ENCODE measurements around the gene PITPNM3.

Gene PITPNM3

GRCh38 chr17:6526362-6527152 lies 29.8 kb downstream of the PITPNM3 start:
- H3K27ac ChIP-seq: no peak overlapping the region
- H3K27me3 ChIP-seq (ENCODE audit: insufficient read depth, low read depth): no peaks in the 10 kb centered on the region
- no peak overlapping the region for H3K9ac ChIP-seq
- no peaks in the 10 kb centered on the region for H3K36me3 ChIP-seq (ENCODE audit: insufficient read depth)
- H3K4me1 ChIP-seq (ENCODE audit: low read depth, poor library complexity, severe bottlenecking): no peaks in the 10 kb centered on the region
- H3K4me3 ChIP-seq (IDR thresholded peaks at IDR 0.05; ENCODE audit: insufficient read depth, low read depth, low read length): no peak overlapping the region
- H3K79me2 ChIP-seq (ENCODE audit: insufficient read depth, low read depth): no peaks in the 10 kb centered on the region
- no peak overlapping the region for H2AFZ ChIP-seq (ENCODE audit: low read depth)
- no peaks in the 10 kb centered on the region for H4K20me1 ChIP-seq (ENCODE audit: insufficient read depth)
- no peak for TF ChIP-seq CTCF (conservative IDR thresholded peaks at IDR 0.05; ENCODE audit: low read depth, low read length)
- H3K4me2 ChIP-seq: no peak overlapping the region

GRCh38 chr17:6525731-6526130 lies 30.6 kb downstream of the PITPNM3 start:
- Histone ChIP-seq H3K4me1 (ENCODE audit: low read depth, poor library complexity, severe bottlenecking) (no peaks in the 10 kb centered on the region), H3K4me3 (IDR thresholded peaks at IDR 0.05; ENCODE audit: insufficient read depth, low read depth, low read length) (no peak overlapping the region), H2AFZ (ENCODE audit: low read depth) (no peak overlapping the region), H4K20me1 (ENCODE audit: insufficient read depth) (no peaks in the 10 kb centered on the region), H3K36me3 (ENCODE audit: insufficient read depth) (no peaks in the 10 kb centered on the region), H3K9ac (no peak overlapping the region), H3K79me2 (ENCODE audit: insufficient read depth, low read depth) (no peaks in the 10 kb centered on the region), H3K27me3 (ENCODE audit: insufficient read depth, low read depth) (no peaks in the 10 kb centered on the region), H3K27ac (no peak overlapping the region), H3K4me2 (no peak overlapping the region)
- no peak for TF ChIP-seq CTCF (conservative IDR thresholded peaks at IDR 0.05; ENCODE audit: low read depth, low read length)

GRCh38 chr17:6525141-6525540 lies 31.2 kb downstream of the PITPNM3 start:
- Histone ChIP-seq H3K27me3 (ENCODE audit: insufficient read depth, low read depth) (no peaks in the 10 kb centered on the region), H3K4me1 (ENCODE audit: low read depth, poor library complexity, severe bottlenecking) (no peaks in the 10 kb centered on the region), H2AFZ (ENCODE audit: low read depth) (no peak overlapping the region), H3K4me3 (IDR thresholded peaks at IDR 0.05; ENCODE audit: insufficient read depth, low read depth, low read length) (no peak overlapping the region), H3K27ac (no peak overlapping the region), H4K20me1 (ENCODE audit: insufficient read depth) (no peaks in the 10 kb centered on the region), H3K4me2 (no peak overlapping the region), H3K79me2 (ENCODE audit: insufficient read depth, low read depth) (no peaks in the 10 kb centered on the region), H3K36me3 (ENCODE audit: insufficient read depth) (no peaks in the 10 kb centered on the region), H3K9ac (no peak overlapping the region)
- no peak for TF ChIP-seq CTCF (conservative IDR thresholded peaks at IDR 0.05; ENCODE audit: low read depth, low read length)

- Histone ChIP-seq H3K36me3 (ENCODE audit: insufficient read depth) (no peaks in the 10 kb centered on the region), H3K27me3 (ENCODE audit: insufficient read depth, low read depth) (no peaks in the 10 kb centered on the region), H3K4me1 (ENCODE audit: low read depth, poor library complexity, severe bottlenecking) (no peaks in the 10 kb centered on the region), H2AFZ (ENCODE audit: low read depth) (no peak overlapping the region), H3K79me2 (ENCODE audit: insufficient read depth, low read depth) (no peaks in the 10 kb centered on the region), H3K27ac (no peak overlapping the region), H3K9ac (no peak overlapping the region), H3K4me3 (IDR thresholded peaks at IDR 0.05; ENCODE audit: insufficient read depth, low read depth, low read length) (no peak overlapping the region), H3K4me2 (no peak overlapping the region), H4K20me1 (ENCODE audit: insufficient read depth) (no peaks in the 10 kb centered on the region)
- TF ChIP-seq CTCF (conservative IDR thresholded peaks at IDR 0.05; ENCODE audit: low read depth, low read length): no peak
Measured at GRCh38 chr17:6524520-6524919, 31.8 kb downstream of the PITPNM3 start.
